Endothelial cell of umbilical vein (primary cell): Measurements from ENCODE around the gene MMP14. TPM values are rescaled to one million over a fixed set of nuclear protein-coding genes. Genes with fewer than 3 reads are reported as not detected.

ENCODE experiments used
- BruUV-seq: library from RNA; stranded (reverse); fragments of 400-500 nt; replicated peaks from 2 replicates; lab custom pipeline; 2021; lab: Mats Ljungman, UMichigan
- CTCF ChIA-PET: fragments of 300-600, 350-600 bp; sonication (Branson Sonifier 250); formaldehyde crosslinking; loops from one replicate; lab custom pipeline; 2021; ENCODE audit warnings: antibody characterized with exemption, inconsistent platforms; lab: Charles Lee
- POLR2A ChIA-PET: fragments of 300-600, 350-600 bp; sonication (Branson Sonifier 250); formaldehyde crosslinking; loops from one replicate; lab custom pipeline; 2021; ENCODE audit warnings: antibody characterized with exemption, inconsistent platforms; lab: Charles Lee
- DNase-seq: peaks from one replicate; pipeline ENCODE4 v3.0.0-alpha.2; 2011; ENCODE audit warnings: low read depth, low spot score
- FAIRE-seq: peaks from 2 replicates; lab custom pipeline; 2011; peaks lifted over from hg19 to GRCh38; lab: Jason Lieb, UNC
- H2AFZ ChIP-seq: 2 replicates; pipeline ENCODE4 v1.6.0; 2012; ENCODE audit warnings: low read depth, low read length, control low read depth, inconsistent platforms
- H3K27ac ChIP-seq: 2 replicates; pipeline ENCODE4 v1.5.1; 2011; ENCODE audit warnings: low read depth, mild to moderate bottlenecking, control low read depth, low read length, moderate library complexity; ENCODE audit not compliant: insufficient read depth
- H3K27me3 ChIP-seq, 2 experiments: 2 replicates each; pipeline versions ENCODE4 v1.6.0 to v1.6.1; 2011; ENCODE audit warnings: low read length in 2 of 2, mixed read lengths in 1 of 2; ENCODE audit not compliant: control insufficient read depth in 2 of 2, insufficient read depth in 2 of 2
- H3K36me3 ChIP-seq, 2 experiments: 2 replicates in 1 of 2; 3 replicates in 1 of 2; pipeline ENCODE4 v1.5.1; 2011; ENCODE audit warnings: low read length in 2 of 2, mild to moderate bottlenecking in 1 of 2, moderate library complexity in 1 of 2; ENCODE audit not compliant: control insufficient read depth in 2 of 2, insufficient read depth in 2 of 2; ENCODE audit errors: extremely low read depth in 1 of 2
- H3K4me1 ChIP-seq: 3 replicates; pipeline ENCODE4 v1.5.1; 2011; ENCODE audit warnings: mild to moderate bottlenecking, low read length; ENCODE audit not compliant: control insufficient read depth, insufficient read depth; ENCODE audit errors: extremely low read depth
- H3K4me2 ChIP-seq: 2 replicates; pipeline ENCODE4 v1.6.1; 2011; ENCODE audit warnings: low read length, control low read depth, mixed read lengths; ENCODE audit not compliant: insufficient read depth
- H3K4me3 ChIP-seq, 3 experiments: fragments of 200-600 bp in 1 of 3; sonication (generic), shearing (Covaris generic) in 1 of 3; replicated peaks in 1 of 3; 2 replicates each; pipeline ENCODE4 v1.5.1; 2011 to 2016; ENCODE audit warnings: control low read depth in 3 of 3, low read length in 3 of 3, mild to moderate bottlenecking in 2 of 3, inconsistent platforms in 1 of 3, low read depth in 1 of 3, moderate library complexity in 1 of 3; ENCODE audit not compliant: insufficient read depth in 1 of 3
- H3K79me2 ChIP-seq: 2 replicates; pipeline ENCODE4 v1.6.0; 2012; ENCODE audit warnings: low read length, inconsistent platforms; ENCODE audit not compliant: control insufficient read depth, insufficient read depth
- H3K9ac ChIP-seq: replicated peaks from 2 replicates; pipeline ENCODE3; 2011; ENCODE audit warnings: low read length, control low read depth; ENCODE audit not compliant: insufficient read depth; ENCODE audit errors: extremely low read depth
- H3K9me1 ChIP-seq: replicated peaks from 3 replicates; pipeline ENCODE4 v1.6.0; 2011; ENCODE audit warnings: mild to moderate bottlenecking, low read length; ENCODE audit not compliant: control insufficient read depth, insufficient read depth; ENCODE audit errors: extremely low read depth
- H3K9me3 ChIP-seq: replicated peaks from 2 replicates; pipeline ENCODE4 v1.5.1; 2012; ENCODE audit warnings: low read length, inconsistent platforms; ENCODE audit not compliant: control insufficient read depth, insufficient read depth
- H4K20me1 ChIP-seq: replicated peaks from 2 replicates; pipeline ENCODE3; 2011; ENCODE audit warnings: mild to moderate bottlenecking, low read length; ENCODE audit not compliant: control insufficient read depth, insufficient read depth; ENCODE audit errors: extremely low read depth
- CTCF ChIP-seq, 2 donors: IDR thresholded peaks; 1 replicate in 1 of 2; 2 replicates in 1 of 2; pipeline ENCODE4 v1.5.1; 2011; ENCODE audit warnings: low read length in 2 of 2, mild to moderate bottlenecking in 2 of 2, moderate library complexity in 2 of 2, control low read depth in 1 of 2, inconsistent platforms in 1 of 2, low read depth in 1 of 2; ENCODE audit not compliant: insufficient read depth in 1 of 2; ENCODE audit errors: extremely low read depth in 1 of 2
- EZH2 ChIP-seq: IDR thresholded peaks from 2 replicates; pipeline ENCODE4 v1.6.1; 2012; ENCODE audit warnings: borderline replicate concordance, low read depth, mild to moderate bottlenecking, moderate library complexity, low read length, inconsistent platforms; ENCODE audit not compliant: severe bottlenecking
- FOS ChIP-seq: IDR thresholded peaks from 2 replicates; pipeline ENCODE4 v1.6.1; 2011; ENCODE audit warnings: mild to moderate bottlenecking, low read length, moderate library complexity, borderline replicate concordance; ENCODE audit not compliant: insufficient read depth
- GATA2 ChIP-seq: IDR thresholded peaks from 2 replicates; pipeline ENCODE4 v1.7.0; 2011; ENCODE audit warnings: low read depth, mild to moderate bottlenecking, moderate library complexity, mixed read lengths, low read length; ENCODE audit not compliant: insufficient read length, insufficient read depth
- JUN ChIP-seq: IDR thresholded peaks from 2 replicates; pipeline ENCODE4 v1.6.1; 2011; ENCODE audit warnings: borderline replicate concordance, low read depth; ENCODE audit not compliant: insufficient read length, insufficient read depth
- MAX ChIP-seq: IDR thresholded peaks from 2 replicates; pipeline ENCODE4 v1.6.1; 2011; ENCODE audit not compliant: insufficient read depth, insufficient read length
- MYC ChIP-seq: IDR thresholded peaks from one replicate; pipeline ENCODE4 v1.6.1; 2011; ENCODE audit warnings: mild to moderate bottlenecking, low read depth, low read length
- POLR2A ChIP-seq: IDR thresholded peaks from 2 replicates; pipeline ENCODE4 v1.6.1; 2012; ENCODE audit warnings: low read depth, mild to moderate bottlenecking, control low read depth, low read length
- POLR2AphosphoS5 ChIP-seq: IDR thresholded peaks from 2 replicates; pipeline ENCODE4 v1.6.1; 2012; ENCODE audit warnings: low read depth, mild to moderate bottlenecking, control low read depth, low read length, moderate library complexity; ENCODE audit not compliant: insufficient read depth
- dilution Hi-C: fragments of 300-500 bp; cut with MboI; formaldehyde crosslinking; loops from one replicate; pipeline ENCODE4 v1.15.0; 2019; ENCODE audit warnings: low sequenced_read_pairs; ENCODE audit not compliant: extremely low pct_ligation_motif_present
- intact Hi-C: fragments of 100-400 bp; cut with micrococcal nuclease; formaldehyde crosslinking; loops from one replicate; pipeline ENCODE4 v1.10.0; 2022
- polyA plus RNA-seq, 4 experiments: library from polyadenylated mRNA; depleted of rRNA in 3 of 4; stranded (reverse) in 3 of 4; unstranded in 1 of 4; fragments of >200 nt; gene quantifications; 2 replicates each; pipeline versions ENCODE4 v1.2.1 to v1.2.3, GENCODE V29; 2011 to 2012; ENCODE audit warnings: missing spikeins in 1 of 4
- total RNA-seq: library from RNA; stranded (reverse); gene quantifications from 2 replicates; pipeline ENCODE4 v1.2.3, GENCODE V29; 2021

MMP14 gene
- total and polyA plus RNA-seq, 2 donors (not counting 3 experiments of a cell fraction or from before 2014, with no cell fraction given) = 506 to 603 TPM

- Histone ChIP-seq H3K27ac (no peak overlapping the region), H3K4me2 (no peak overlapping the region), H4K20me1 (no peaks in the 10 kb centered on the region), H3K36me3 (peaks cover 0 to 3% of the 10 kb centered on the region in 2 experiments), H3K9me3 (no peaks in the 10 kb centered on the region), H3K79me2 (no peaks in the 10 kb centered on the region), H3K4me3 (no peak overlapping the region), H2AFZ (no peak overlapping the region), H3K27me3 (peaks cover 0 to 5% of the 10 kb centered on the region in 2 experiments), H3K9me1 (no peaks in the 10 kb centered on the region), H3K4me1 (no peaks in the 10 kb centered on the region), H3K9ac (no peak overlapping the region)
- ChIA-PET CTCF (interaction anchor here (1.3 kb wide), 1 partner anchor 224 kb away, joined by 5 read pairs; no protein-coding TSS in a partner anchor), POLR2A (no interaction called here)
- no TSS peak for BruUV-seq
- intact Hi-C loops (no loop called here), dilution Hi-C loops (no loop called here)
- TF ChIP-seq MYC = no peak
- TF ChIP-seq MAX = no peak
- no peak for TF ChIP-seq GATA2
- no peak for TF ChIP-seq POLR2AphosphoS5
- DNase-seq = no peak
- FAIRE-seq = no peak
Measured at GRCh38 chr14:22794551-22794951, 41.8 kb upstream of the MMP14 start.

- BruUV-seq = no TSS peak
- no peak for FAIRE-seq
Measured at GRCh38 chr14:22796087-22796707, 40.2 kb upstream of the MMP14 start.

More at GRCh38 chr14:22796087-22796707, 40.2 kb upstream of the MMP14 start:
- no peak overlapping the region for H2AFZ ChIP-seq
- H3K4me3 ChIP-seq = no peak overlapping the region
- no peaks in the 10 kb centered on the region for H3K4me1 ChIP-seq
- dilution Hi-C loops (no loop called here), intact Hi-C loops (no loop called here)
- H3K9ac ChIP-seq = no peak overlapping the region
- H3K36me3 ChIP-seq = peaks cover 0 to 3% of the 10 kb centered on the region in 2 experiments
- H3K9me1 ChIP-seq = no peaks in the 10 kb centered on the region
- peaks cover 0 to 5% of the 10 kb centered on the region in 2 experiments for H3K27me3 ChIP-seq
- H3K4me2 ChIP-seq = no peak overlapping the region
- no peaks in the 10 kb centered on the region for H3K79me2 ChIP-seq
- DNase-seq = no peak
- CTCF ChIA-PET = interaction anchor here (1.6 kb wide), 1 partner anchor 225 kb away, joined by 5 read pairs; no protein-coding TSS in a partner anchor
- no peak for TF ChIP-seq POLR2AphosphoS5
- no peak for TF ChIP-seq JUN
- no peak for TF ChIP-seq EZH2
- no peak for TF ChIP-seq MAX
- TF ChIP-seq CTCF (IDR thresholded peaks at IDR 0.05; ENCODE audit: extremely low read depth in 1 of 2, insufficient read depth in 1 of 2, low read depth in 1 of 2, low read length in 2 of 2) = no peak
- TF ChIP-seq GATA2 = no peak
- TF ChIP-seq POLR2A = no peak
- TF ChIP-seq MYC = no peak
- no peak for TF ChIP-seq FOS
- H4K20me1 ChIP-seq = no peaks in the 10 kb centered on the region
- no peaks in the 10 kb centered on the region for H3K9me3 ChIP-seq
- POLR2A ChIA-PET = no interaction called here
- H3K27ac ChIP-seq = no peak overlapping the region
